Fibroblast of mammary gland (primary cell): ENCODE results near the gene GSK3B.
A peak's percentile ranks its signal among the peaks of the same experiment; 100 is the strongest.

ENCODE experiments used
- DNase-seq: peaks from one replicate; pipeline ENCODE4 v3.0.0-alpha.2; 2010; ENCODE audit warnings: low read depth
- H3K4me3 ChIP-seq: 2 replicates; pipeline ENCODE4 v1.5.1; 2011; ENCODE audit warnings: low read depth, mild to moderate bottlenecking, low read length, moderate library complexity; ENCODE audit not compliant: control insufficient read depth
- TF ChIP-seq, protein P1 (sequence below): conservative IDR thresholded peaks from 2 replicates; pipeline ENCODE4 v1.5.1; 2011; ENCODE audit warnings: low read depth, low read length, inconsistent platforms; ENCODE audit not compliant: control insufficient read depth, insufficient read depth

Gene GSK3B

DNA sequence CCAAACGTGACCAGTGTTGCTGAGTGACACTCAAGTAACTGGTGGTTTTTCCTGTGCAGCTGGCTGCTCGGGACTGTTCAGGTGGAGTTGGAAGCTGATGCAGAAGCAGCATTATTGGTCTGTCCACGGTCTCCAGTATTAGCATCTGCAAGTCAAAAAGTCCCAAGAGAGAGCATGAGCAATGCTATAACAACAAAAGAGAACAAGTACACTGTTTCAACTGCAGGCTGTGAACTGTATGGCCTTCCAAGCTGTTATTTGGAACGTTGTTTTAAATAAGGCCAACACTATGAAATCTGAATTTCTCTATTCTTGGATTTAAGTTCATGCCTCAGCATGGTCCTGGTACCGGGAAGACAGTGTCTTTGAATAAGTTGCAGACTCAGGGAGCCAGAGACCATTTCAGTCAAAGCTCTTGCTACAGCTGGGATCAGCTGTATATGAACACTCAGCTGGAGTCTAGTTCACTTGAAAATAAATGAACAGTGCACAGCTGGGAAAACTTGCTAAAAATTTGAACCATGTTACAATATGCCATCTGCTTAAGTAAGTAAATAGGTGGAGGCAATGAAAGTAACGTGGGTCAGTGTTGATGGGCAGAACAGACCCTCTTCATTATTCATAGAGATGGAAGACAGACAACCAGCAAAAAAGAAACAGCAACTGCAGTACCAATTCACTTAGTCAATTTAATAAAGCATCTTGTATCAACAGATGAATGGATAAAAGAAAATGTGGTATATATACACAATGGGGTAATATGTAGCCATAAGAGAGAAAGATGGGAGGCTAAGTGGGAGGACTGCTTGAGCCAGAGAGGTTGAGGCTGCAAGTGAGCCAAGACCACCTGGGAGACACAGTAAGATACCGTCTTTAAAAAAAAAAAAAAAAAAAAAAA lies 267.3 kb downstream of the GSK3B start:
- peak; percentile 38 for DNase-seq
- H3K4me3 ChIP-seq, result no peak overlapping the region
- TF ChIP-seq, protein P1, sequence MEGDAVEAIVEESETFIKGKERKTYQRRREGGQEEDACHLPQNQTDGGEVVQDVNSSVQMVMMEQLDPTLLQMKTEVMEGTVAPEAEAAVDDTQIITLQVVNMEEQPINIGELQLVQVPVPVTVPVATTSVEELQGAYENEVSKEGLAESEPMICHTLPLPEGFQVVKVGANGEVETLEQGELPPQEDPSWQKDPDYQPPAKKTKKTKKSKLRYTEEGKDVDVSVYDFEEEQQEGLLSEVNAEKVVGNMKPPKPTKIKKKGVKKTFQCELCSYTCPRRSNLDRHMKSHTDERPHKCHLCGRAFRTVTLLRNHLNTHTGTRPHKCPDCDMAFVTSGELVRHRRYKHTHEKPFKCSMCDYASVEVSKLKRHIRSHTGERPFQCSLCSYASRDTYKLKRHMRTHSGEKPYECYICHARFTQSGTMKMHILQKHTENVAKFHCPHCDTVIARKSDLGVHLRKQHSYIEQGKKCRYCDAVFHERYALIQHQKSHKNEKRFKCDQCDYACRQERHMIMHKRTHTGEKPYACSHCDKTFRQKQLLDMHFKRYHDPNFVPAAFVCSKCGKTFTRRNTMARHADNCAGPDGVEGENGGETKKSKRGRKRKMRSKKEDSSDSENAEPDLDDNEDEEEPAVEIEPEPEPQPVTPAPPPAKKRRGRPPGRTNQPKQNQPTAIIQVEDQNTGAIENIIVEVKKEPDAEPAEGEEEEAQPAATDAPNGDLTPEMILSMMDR, result no peak

DNA sequence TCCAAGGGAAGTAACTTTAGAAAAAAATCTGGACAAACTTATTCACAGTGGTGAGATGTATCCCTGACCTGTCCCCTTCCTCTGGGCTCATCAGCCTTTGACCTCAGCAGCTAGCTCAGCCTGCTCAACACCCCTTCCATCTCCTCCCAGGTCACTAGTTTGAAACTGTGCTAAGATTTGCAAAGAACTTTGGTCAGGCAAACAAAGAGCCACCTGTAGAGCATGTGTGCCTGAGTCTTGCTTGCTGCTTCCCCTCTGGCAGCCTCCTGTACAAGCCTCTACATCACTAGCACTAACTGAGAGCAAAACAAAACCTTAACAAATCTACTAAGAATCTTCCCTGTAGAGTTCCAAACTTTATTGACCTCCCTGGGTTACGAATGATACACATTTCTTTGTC lies 268.4 kb downstream of the GSK3B start:
- TF ChIP-seq, protein P1, result no peak

DNA sequence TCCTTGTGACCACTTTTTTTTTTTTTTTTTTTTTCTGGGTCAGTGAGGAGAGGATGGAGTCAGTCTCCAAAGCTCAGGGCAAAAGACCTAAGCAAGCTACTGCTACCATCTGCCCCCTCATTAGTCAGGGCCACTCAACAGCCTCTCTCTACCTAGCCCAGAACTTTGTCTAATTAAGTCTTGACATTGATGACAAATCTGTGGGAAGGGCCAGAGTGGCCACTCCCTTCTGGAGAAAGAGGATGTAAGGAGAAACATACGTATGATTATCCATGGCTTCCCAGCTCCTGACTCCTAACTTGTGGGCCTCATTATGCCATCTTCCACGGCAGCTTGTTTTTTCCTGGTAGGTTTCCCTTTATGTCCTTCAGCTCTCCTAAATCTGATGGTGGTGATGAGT lies 274.4 kb downstream of the GSK3B start:
- TF ChIP-seq, protein P1, result no peak

More for the DNA sequence above, 268.4 kb downstream of the GSK3B start:
- DNase-seq, result no peak
- H3K4me3 ChIP-seq, result no peak overlapping the region

DNA sequence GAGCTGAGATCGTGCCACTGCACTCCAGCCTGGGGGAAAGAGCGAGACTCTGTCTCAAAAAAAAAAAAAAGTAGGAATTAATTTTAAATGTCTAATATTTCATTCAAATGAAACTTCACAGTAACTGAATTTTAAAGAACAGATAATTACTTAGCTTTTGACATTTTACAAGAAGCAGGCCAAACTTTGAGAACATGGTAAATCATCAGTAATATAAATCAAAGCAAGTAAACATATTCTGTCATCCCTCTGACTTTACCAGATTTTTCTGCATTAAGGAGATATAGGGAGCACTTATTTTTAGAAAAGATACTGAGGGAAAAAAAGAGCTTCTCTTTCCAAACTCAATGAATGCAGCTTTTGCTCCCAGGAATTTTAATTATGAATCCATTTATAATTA lies 275.3 kb downstream of the GSK3B start:
- DNase-seq, result no peak
- TF ChIP-seq, protein P1, result no peak
- no peak overlapping the region for H3K4me3 ChIP-seq

More for the DNA sequence above, 274.4 kb downstream of the GSK3B start:
- H3K4me3 ChIP-seq, result no peak overlapping the region
- DNase-seq, result peak; percentile 40

DNA sequence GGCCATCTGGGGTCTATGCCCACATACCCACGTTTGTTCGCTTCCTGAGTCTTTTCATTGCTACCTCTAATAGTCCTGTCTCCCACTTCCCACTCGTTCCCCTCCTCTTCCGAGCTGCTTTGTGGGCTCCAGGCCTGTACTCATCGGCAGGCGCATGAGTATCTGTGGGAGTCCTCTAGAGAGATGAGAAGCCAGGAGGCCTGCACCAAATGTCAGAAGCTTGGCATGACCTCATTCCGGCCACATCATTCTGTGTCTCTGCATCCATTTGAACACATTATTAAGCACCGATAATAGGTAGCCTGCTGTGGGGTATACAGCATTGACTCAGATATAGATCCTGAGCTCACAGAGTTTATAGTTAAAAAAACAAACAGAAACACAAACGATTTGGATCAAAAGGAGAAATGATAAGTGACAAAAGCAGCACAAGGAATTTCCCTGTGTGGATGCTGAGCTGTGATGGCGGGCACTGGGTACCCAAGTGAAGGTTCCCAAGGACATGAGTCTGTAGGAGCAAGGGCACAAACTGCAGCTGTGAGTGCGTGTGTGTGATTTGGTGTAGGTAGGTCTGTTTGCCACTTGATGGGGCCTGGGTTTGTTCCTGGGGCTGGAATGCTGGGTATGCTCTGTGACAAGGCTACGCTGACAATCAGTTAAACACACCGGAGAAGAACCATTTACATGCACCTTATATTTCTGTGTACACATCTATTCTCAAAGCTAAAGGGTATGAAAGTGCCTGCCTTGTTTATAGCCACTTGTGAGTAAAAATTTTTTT lies 276.5 kb downstream of the GSK3B start:
- H3K4me3 ChIP-seq, result no peak overlapping the region
- TF ChIP-seq, protein P1, result no peak
- DNase-seq, result no peak

DNA sequence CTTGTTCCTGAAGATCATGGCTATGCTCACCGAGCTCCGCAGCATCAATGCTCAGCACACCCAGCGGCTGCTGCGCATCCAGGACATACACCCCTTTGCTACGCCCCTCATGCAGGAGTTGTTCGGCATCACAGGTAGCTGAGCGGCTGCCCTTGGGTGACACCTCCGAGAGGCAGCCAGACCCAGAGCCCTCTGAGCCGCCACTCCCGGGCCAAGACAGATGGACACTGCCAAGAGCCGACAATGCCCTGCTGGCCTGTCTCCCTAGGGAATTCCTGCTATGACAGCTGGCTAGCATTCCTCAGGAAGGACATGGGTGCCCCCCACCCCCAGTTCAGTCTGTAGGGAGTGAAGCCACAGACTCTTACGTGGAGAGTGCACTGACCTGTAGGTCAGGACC lies 277.2 kb downstream of the GSK3B start:
- H3K4me3 ChIP-seq, result no peak overlapping the region
- TF ChIP-seq, protein P1, result no peak
- DNase-seq, result no peak
